HepG2 (cell line): ENCODE results near the gene AARS1. TPM values are rescaled to one million over a fixed set of nuclear protein-coding genes. Genes with fewer than 3 reads are reported as not detected.
A peak's percentile ranks its signal among the peaks of the same experiment; 100 is the strongest.

Experiments
- AGO2 ChIP-seq: fragments of 200-400 bp; formaldehyde crosslinking; optimal IDR thresholded peaks from 2 replicates; pipeline ENCODE3; 2017; ENCODE audit warnings: mild to moderate bottlenecking, low read depth, low read length, moderate library complexity
- FLYWCH1 ChIP-seq: sonication (generic); formaldehyde crosslinking; IDR thresholded peaks from 2 replicates; pipeline ENCODE4 v1.8.1; 2023; ENCODE audit warnings: mild to moderate bottlenecking, missing genetic modification reagents
- GLMP ChIP-seq: sonication (generic); formaldehyde crosslinking; IDR thresholded peaks from 2 replicates; pipeline ENCODE4 v1.9.0; 2021; ENCODE audit warnings: missing genetic modification reagents, mild to moderate bottlenecking, borderline replicate concordance
- NFE2L2 ChIP-seq: fragments of 150-350 bp; IDR thresholded peaks from 2 replicates; pipeline ENCODE4 v1.6.1; 2014; ENCODE audit warnings: low read length
- PHF20 ChIP-seq: sonication (generic); formaldehyde crosslinking; IDR thresholded peaks from 2 replicates; pipeline ENCODE4 v1.5.0; 2020; ENCODE audit warnings: mild to moderate bottlenecking, missing genetic modification reagents
- PPARG ChIP-seq: conservative IDR thresholded peaks from 2 replicates; pipeline ENCODE4 v1.6.1; 2016; ENCODE audit warnings: missing biosample characterization, missing genetic modification reagents
- PRMT3 ChIP-seq: sonication (generic); formaldehyde crosslinking; IDR thresholded peaks from 2 replicates; pipeline ENCODE4 v1.8.1; 2022; ENCODE audit warnings: low read depth, mild to moderate bottlenecking, moderate library complexity, missing genetic modification reagents, borderline replicate concordance
- REPIN1 ChIP-seq: sonication (generic); formaldehyde crosslinking; IDR thresholded peaks from 2 replicates; pipeline ENCODE4 v1.8.0; 2022; ENCODE audit warnings: missing genetic modification reagents, low read depth, mild to moderate bottlenecking, borderline replicate concordance
- REXO4 ChIP-seq: sonication (generic); formaldehyde crosslinking; IDR thresholded peaks from 2 replicates; pipeline ENCODE4 v1.8.0; 2022; ENCODE audit warnings: missing genetic modification reagents, mild to moderate bottlenecking, borderline replicate concordance
- RFX5 ChIP-seq: IDR thresholded peaks from 2 replicates; pipeline ENCODE4 v1.6.1; 2011; ENCODE audit warnings: low read depth, low read length, improper control_type of control experiment
- SMARCC2 ChIP-seq: fragments of 450-650 bp; IDR thresholded peaks from 2 replicates; pipeline ENCODE4 v1.6.1; 2017; ENCODE audit warnings: antibody characterized with exemption, mild to moderate bottlenecking
- TAF1 ChIP-seq: sonication (generic); formaldehyde crosslinking; IDR thresholded peaks from 2 replicates; pipeline ENCODE4 v1.4.0; 2020; ENCODE audit warnings: missing genetic modification reagents
- THAP11 ChIP-seq: IDR thresholded peaks from 2 replicates; pipeline ENCODE4 v1.6.1; 2016; ENCODE audit warnings: missing biosample characterization, missing genetic modification reagents
- ZBTB42 ChIP-seq: sonication (generic); formaldehyde crosslinking; IDR thresholded peaks from 2 replicates; pipeline ENCODE4 v1.5.0; 2020; ENCODE audit warnings: mild to moderate bottlenecking, missing genetic modification reagents
- ZNF12 ChIP-seq: sonication (generic); formaldehyde crosslinking; IDR thresholded peaks from 2 replicates; pipeline ENCODE4 v1.5.0; 2020; ENCODE audit warnings: missing genetic modification reagents
- ZNF333 ChIP-seq: sonication (generic); formaldehyde crosslinking; IDR thresholded peaks from 2 replicates; pipeline ENCODE4 v1.4.0; 2020; ENCODE audit warnings: mild to moderate bottlenecking, missing genetic modification reagents, borderline replicate concordance
- ZNF530 ChIP-seq: sonication (generic); formaldehyde crosslinking; IDR thresholded peaks from 2 replicates; pipeline ENCODE4 v1.5.0; 2020; ENCODE audit warnings: low read depth, mild to moderate bottlenecking, missing genetic modification reagents
- ZNF547 ChIP-seq: sonication (generic); formaldehyde crosslinking; IDR thresholded peaks from 2 replicates; pipeline ENCODE4 v1.5.1; 2020; ENCODE audit warnings: mild to moderate bottlenecking, missing genetic modification reagents
- ZNF589 ChIP-seq: sonication (generic); formaldehyde crosslinking; conservative IDR thresholded peaks from 2 replicates; pipeline ENCODE4 v1.8.0; 2022; ENCODE audit warnings: mild to moderate bottlenecking, moderate library complexity, missing genetic modification reagents
- ZNF713 ChIP-seq: sonication (generic); formaldehyde crosslinking; IDR thresholded peaks from 2 replicates; pipeline ENCODE4 v1.4.0; 2020; ENCODE audit warnings: mild to moderate bottlenecking, missing genetic modification reagents
- ZNF737 ChIP-seq: sonication (generic); formaldehyde crosslinking; IDR thresholded peaks from 2 replicates; pipeline ENCODE4 v1.5.0; 2020; ENCODE audit warnings: missing genetic modification reagents, mild to moderate bottlenecking, borderline replicate concordance
- ZNF772 ChIP-seq: sonication (generic); formaldehyde crosslinking; IDR thresholded peaks from 2 replicates; pipeline ENCODE4 v1.5.0; 2020; ENCODE audit warnings: mild to moderate bottlenecking, missing genetic modification reagents
- polyA plus RNA-seq, 8 experiments: library from polyadenylated mRNA; depleted of rRNA in 3 of 8; stranded (reverse) in 7 of 8; unstranded in 1 of 8; fragments of >200 nt; fragmentation: Illumina TruSeq in 4 of 8; extraction: Trizol in 4 of 8; gene quantifications; 2 replicates each; pipeline versions ENCODE4 v1.2.1 to v1.2.3, GENCODE V29; 2011 to 2016; ENCODE audit warnings: low read depth in 4 of 8, missing spikeins in 1 of 8, mixed read lengths in 1 of 8; ENCODE audit not compliant: insufficient read depth in 1 of 8
- total RNA-seq, 5 experiments: library from RNA; depleted of rRNA; stranded (reverse); fragments of >200 nt; fragmentation: Illumina TruSeq; extraction: Trizol; gene quantifications; 2 replicates each; pipeline ENCODE4 v1.2.3, GENCODE V29; 2016; ENCODE audit warnings: low read depth in 1 of 5
- TF ChIP-seq, protein P1 (sequence below): sonication (generic); formaldehyde crosslinking; IDR thresholded peaks from 2 replicates; pipeline ENCODE4 v1.5.0; 2020; ENCODE audit warnings: missing genetic modification reagents
- TF ChIP-seq, protein P2 (sequence below): sonication (generic); formaldehyde crosslinking; IDR thresholded peaks from 2 replicates; pipeline ENCODE4 v1.5.0; 2020; ENCODE audit warnings: missing genetic modification reagents, mild to moderate bottlenecking, borderline replicate concordance

The AARS1 gene
- total and polyA plus RNA-seq, 2 of the 13 experiments (the other 11 are each of a cell fraction or from before 2014, with no cell fraction given): 107 to 132 TPM

DNA sequence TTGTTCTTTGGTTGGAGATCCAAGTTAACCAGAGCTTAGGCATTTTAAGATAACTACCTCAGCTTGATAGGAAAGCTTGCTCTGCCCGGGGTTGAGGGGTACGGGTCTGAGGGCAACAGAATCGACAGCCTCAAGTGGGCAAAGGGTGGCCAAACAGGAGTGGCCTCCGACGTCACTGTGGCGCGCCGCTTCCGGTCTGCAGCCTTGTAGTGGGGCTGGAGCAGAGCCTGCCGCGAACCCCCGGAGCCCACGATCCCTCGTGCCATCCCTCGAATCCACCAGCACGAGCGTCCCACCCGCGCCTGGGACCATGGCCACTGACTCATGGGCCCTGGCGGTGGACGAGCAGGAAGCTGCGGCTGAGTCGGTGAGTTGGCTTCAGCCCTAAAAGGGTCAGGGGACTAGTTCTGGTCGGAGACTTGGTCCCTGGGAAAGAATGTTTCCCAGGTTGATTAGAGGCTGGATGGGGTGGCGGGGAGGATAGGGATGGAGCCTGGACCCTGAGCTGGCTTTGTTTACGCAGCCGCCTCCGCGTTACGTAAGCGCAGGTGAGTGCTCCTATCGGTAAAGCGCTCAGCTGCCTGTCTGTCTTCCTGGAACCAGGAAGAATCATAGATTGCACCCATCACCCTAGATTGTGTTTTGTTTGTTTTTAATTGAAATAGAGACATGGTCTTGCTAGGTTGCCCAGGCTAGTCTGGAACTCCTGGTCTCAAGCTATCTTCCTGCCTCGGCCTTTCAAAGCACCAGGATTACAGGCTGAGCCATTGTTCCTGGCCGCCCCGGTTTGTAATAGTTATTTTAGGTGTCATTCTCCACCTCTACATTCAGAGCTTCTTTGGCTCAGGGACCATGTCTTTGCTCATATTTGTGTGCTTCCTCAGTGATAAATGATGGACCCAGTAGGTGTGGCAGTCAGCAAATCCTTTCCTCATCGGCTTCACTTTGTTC is 10.0 kb upstream of the AARS1 start, which contains the start of gene DDX19B (continued):
- no peak; the same call in 1 of the 2 replicates for TF ChIP-seq ZNF12
- TF ChIP-seq FLYWCH1: peak; percentile 86; the same call in 1 of the 2 replicates
- TF ChIP-seq REPIN1 (CRISPR knock-in tag): peak; percentile 95; the same call in 1 of the 2 replicates
- TF ChIP-seq ZNF333 (CRISPR knock-in tag): peak; percentile 97
- TF ChIP-seq ZNF547 (CRISPR knock-in tag): peak; percentile 91; the same call in 1 of the 2 replicates
- TF ChIP-seq AGO2: peak; percentile 79
- peak; percentile 72; the same call in 1 of the 2 replicates for TF ChIP-seq REXO4 (CRISPR knock-in tag)
- TF ChIP-seq NFE2L2: no peak
- TF ChIP-seq THAP11 (CRISPR knock-in tag): peak; percentile 84
- TF ChIP-seq, protein P1, sequence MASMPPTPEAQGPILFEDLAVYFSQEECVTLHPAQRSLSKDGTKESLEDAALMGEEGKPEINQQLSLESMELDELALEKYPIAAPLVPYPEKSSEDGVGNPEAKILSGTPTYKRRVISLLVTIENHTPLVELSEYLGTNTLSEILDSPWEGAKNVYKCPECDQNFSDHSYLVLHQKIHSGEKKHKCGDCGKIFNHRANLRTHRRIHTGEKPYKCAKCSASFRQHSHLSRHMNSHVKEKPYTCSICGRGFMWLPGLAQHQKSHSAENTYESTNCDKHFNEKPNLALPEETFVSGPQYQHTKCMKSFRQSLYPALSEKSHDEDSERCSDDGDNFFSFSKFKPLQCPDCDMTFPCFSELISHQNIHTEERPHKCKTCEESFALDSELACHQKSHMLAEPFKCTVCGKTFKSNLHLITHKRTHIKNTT (CRISPR knock-in tag): 0 out of 2 replicates have a peak, but pooled peaks have one; percentile 49
- TF ChIP-seq GLMP: no peak
- no peak for TF ChIP-seq SMARCC2
- no peak for TF ChIP-seq ZNF737
- TF ChIP-seq, protein P2, sequence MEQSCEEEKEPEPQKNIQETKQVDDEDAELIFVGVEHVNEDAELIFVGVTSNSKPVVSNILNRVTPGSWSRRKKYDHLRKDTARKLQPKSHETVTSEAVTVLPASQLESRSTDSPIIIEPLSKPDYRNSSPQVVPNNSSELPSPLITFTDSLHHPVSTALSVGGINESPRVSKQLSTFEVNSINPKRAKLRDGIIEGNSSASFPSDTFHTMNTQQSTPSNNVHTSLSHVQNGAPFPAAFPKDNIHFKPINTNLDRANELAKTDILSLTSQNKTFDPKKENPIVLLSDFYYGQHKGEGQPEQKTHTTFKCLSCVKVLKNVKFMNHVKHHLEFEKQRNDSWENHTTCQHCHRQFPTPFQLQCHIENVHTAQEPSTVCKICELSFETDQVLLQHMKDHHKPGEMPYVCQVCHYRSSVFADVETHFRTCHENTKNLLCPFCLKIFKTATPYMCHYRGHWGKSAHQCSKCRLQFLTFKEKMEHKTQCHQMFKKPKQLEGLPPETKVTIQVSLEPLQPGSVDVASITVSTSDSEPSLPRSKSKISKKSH: peak; percentile 98
- TF ChIP-seq ZBTB42 (CRISPR knock-in tag): peak; percentile 67; the same call in 1 of the 2 replicates
- TF ChIP-seq PPARG (CRISPR knock-in tag): peak; percentile 56; the same call in 1 of the 2 replicates
- no peak for TF ChIP-seq PRMT3 (CRISPR knock-in tag)
- peak; percentile 99 for TF ChIP-seq ZNF772 (CRISPR knock-in tag)
- TF ChIP-seq ZNF530: no peak
- TF ChIP-seq RFX5: peak; percentile 16; the same call in 1 of the 2 replicates
- peak; percentile 93 for TF ChIP-seq ZNF589 (CRISPR knock-in tag)
- peak; percentile 94 for TF ChIP-seq PHF20 (CRISPR knock-in tag)
- TF ChIP-seq TAF1 (CRISPR knock-in tag): peak; percentile 92
- TF ChIP-seq ZNF713 (CRISPR knock-in tag): no peak; the same call in 1 of the 2 replicates
